Measurements from ENCODE around the gene DPEP1.
"Not testable (repeated sequence)": the region's sequence is repeated elsewhere in the genome, so short reads cannot be mapped to it uniquely, and the experiment has no call there.

Gene DPEP1

DNA sequence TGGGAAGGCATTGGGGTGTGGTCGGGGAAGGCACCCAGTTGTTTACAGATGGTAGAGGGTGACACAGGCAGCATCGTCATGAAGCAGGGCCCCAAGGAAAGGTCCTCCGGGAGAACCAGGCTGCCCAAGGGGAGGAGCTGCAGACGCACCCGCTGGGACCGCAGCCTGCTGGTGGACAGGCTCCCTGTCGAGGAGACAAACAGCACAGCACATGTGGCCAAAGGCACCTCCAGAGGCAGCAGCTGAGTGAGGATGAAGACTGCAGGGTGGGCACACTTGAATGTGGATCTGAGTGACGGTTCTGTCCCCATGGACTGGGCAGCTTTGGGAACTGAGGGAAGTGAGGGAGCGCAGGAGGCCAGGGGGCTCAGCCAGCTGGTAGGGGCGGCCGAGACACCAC, 31.7 kb downstream of the DPEP1 start:
- DNase-seq (ENCODE audit: low read depth in 4 of 4, low spot score in 1 of 4): no peak

DNA sequence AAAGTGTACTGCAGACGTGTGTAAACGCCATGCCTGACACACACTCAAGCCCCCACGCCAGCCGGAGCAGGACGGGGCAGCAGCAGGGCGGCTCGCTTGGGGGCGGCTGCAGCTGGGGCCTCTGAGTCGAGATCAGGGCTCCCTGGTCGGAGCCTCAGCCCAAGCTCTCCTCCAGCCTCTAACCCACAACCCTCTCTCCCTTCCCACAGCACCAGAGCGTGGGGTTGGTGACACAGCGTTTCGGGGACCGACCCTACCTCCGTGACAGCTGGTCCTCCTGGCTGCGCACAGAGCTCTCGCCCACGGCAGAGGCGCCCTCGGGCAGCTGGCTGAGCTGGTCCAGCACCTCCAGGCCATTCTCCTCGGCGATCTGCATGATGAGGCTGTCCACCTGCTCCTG, 32.8 kb downstream of the DPEP1 start:
- DNase-seq (ENCODE audit: low read depth in 4 of 4, low spot score in 1 of 4): no peak

DNA sequence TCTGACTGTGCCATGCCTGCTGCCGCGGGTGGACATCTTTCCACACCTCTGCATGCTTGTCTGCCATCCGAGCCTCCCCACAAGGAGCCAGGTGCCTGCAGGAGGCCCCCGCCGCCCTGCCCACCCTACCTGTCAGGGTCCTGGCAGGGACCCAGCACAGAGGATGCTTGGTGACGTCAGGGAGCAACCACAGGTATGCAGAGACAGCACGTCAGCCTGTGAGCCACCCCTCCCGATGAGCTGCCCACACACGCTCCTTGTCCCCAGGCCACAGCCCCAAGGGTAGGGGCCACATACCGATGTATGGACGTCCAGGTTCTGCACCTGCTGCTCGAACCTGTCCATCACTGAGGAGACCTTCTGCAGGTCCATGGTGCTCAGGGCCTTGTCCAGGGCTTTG, 33.5 kb downstream of the DPEP1 start:
- DNase-seq (ENCODE audit: low read depth in 4 of 4, low spot score in 1 of 4): no peak

DNA sequence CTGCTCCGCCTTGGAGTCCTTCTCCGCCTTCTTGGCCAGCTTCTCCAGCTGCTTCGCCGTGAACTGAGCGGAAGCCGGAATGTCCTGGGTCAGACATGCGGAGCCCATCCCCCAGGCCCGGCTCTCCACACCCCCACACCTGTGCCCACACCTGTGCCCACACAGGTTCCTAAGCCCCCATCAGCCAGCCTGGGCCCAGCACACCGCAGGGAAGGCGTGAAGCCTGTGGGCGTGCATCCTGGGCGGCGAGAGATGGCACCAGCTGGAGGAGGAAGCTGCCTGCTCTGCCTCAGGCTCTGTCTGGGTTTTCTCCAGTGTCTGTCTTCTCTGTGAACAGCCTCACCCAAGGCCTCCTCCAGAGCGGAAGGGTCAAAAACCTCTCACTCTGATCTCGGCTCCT, 38.1 kb downstream of the DPEP1 start:
- no peak for DNase-seq (ENCODE audit: low read depth in 4 of 4, low spot score in 1 of 4)

DNA sequence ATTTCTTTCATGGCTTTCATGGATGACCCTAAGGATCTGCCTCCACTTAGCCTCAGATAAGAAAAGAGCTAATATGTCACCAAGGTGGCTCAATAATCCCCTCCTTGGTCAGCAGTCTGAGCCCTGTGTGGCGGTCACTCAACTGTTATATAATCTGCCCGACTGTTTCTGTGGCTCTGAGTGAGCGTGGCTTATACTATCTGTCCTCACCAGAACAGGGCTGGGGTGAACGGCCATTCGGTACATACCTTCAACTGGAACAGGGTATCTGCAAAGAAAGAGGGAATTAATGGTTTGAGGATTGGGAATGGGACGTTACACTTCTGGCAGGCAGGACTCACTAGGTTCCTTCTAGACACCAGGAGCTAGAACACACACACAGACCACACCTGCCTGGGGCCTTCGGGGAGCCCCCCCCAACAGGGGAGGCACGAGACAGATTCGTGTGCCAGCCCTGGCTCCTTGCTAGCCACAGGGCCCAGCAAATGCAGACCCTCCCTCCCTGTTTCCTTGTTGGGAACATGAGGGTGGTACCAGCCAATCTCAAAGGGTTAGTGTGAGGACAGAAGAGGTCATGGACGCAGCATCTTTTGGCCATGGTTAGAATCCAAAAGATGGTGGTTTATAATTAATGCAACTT, 40.3 kb downstream of the DPEP1 start:
- no peak for DNase-seq (ENCODE audit: low read depth in 4 of 4, low spot score in 1 of 4)

DNA sequence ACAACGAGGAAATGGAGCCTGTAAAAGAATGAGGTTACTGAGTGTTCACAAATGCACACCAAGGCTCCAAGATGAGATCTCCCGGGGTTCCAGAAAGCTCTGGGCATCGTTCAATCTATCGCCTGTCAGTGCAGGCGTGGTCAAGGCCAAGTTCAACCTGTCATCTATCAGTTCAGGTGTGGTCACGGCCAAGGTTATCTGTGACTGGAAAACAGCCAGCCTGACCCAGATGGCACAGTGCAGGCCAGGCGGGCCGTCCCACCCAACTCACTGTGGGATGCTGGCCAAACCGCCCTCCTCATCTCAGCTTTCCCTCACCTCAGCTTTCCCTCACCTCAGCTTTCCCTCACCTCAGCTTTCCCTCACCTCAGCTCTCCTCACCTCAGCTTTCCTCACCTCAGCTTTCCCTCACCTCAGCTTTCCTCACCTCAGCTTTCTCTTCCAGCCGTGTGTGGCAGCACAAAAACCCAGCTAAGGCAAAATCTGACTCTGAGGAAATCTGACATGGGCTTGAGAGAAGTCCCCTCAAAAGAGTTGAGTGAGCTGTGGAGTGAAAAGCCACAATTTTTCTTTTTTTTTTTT, 41.7 kb downstream of the DPEP1 start:
- DNase-seq (ENCODE audit: low read depth in 4 of 4, low spot score in 1 of 4): no peak

DNA sequence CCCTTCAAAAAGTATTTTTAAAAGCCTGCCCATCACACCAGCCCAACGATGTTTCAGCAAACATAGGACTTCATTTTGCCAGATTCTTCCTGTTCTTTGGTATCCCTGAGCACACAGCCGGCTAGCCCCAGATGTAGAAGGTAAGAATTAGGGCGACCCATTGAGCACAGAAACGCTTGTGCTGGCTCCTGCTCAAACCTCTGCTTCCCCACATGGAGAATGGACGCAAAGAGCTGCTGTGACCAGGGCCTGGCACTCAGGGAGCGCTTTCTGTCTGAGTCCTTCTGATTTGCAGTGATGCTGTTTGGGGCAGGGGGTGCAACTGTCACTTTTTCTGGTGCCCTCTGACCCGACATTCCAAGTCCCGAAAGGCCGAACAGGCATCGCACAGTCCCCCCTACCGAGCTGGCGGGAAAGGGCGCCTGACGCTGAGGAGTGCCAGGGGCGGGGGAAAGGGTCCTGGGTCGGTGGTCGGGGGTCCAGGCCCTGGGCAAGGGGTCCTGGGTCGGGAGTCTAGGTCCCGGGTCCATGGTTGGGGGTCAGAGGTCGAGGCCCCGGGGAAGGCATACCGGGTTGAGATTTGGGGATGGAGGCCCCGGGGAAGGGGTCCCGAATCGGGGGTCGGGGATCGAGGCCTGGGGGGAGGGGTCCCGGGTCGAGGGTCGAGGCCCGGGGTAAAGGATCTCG, 43.1 kb downstream of the DPEP1 start:
- DNase-seq (ENCODE audit: low read depth in 4 of 4, low spot score in 1 of 4): no peak

DNA sequence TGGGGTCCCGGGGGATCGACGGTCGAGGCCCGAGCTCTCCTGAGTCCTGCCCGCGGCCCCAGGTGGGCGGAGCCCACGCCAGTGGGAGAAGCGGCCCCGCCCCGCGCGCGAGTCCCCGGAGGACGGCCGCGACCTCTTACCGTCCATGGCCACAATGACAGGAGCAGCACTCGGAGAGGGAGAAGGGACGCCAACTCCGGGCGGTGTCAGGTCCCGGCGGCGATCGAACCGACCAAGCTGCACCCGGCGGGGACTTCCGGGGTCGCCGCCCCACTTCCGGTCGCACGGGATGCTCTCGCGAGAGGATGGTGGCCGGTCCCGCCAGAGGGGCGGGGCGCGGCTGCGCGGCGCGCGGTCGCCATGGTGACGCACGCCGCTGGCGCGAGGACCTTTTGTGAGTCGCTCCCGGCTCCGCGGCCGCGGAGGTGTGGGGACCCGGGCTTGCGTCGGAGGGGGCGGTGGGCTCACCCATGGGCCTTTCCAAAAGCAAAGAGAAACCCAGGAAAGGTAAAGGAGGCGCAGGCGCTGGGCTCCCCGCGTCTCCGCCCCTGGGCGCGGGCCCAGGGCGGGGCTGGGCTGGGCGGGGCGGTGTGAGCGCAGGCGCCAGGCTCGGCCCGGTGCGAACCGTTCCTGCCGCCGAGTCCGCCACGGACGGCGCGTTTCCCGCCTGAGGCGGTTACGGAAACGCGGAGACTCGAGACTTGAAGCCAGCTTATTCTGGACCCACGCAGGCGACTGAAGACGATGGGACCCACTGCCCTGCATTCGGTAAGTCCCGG, 44.2 kb downstream of the DPEP1 start, which contains the start of the genes CHMP1A and SPATA33:
CHMP1A (minus strand) TSS at position 267 of the 779 bp plus-strand sequence; CDS start at position 147, 120 bp downstream.
SPATA33 (plus strand) TSS at position 395 of the 779 bp plus-strand sequence; CDS start at position 471, 76 bp downstream.
- DNase-seq (ENCODE audit: low read depth in 4 of 4, low spot score in 1 of 4): peak; percentile 87 to 89 (median 87)

DNA sequence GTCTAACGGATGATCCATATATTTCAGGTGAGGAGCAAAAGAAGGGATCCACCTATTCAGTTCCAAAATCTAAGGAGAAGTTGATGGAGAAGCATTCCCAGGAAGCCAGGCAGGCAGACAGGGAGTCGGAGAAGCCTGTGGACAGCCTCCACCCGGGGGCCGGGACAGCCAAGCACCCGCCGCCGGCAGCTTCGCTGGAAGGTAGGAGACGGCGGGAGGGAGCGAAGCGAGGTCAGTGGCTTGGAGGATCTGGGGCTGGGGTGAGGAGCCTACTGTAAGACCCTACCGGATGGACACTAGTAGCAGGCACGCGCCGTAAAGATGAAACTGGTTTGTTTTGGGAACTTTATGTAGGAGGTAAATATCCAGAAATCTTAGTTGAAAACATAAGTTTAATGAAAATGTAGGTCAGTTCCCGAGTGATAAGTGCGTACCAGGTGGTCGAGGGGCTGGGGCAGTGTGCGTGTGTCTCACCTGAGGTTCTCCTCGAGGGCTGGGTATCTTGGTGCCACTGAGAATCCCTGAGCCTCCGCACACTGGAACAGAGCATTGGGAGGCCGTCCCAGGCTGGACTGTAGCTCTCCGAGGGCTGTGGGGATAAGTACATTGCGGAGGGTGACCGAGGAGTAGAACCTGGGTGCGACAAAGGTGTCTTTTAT, 44.9 kb downstream of the DPEP1 start:
- DNase-seq (ENCODE audit: low read depth in 4 of 4, low spot score in 1 of 4): no peak

DNA sequence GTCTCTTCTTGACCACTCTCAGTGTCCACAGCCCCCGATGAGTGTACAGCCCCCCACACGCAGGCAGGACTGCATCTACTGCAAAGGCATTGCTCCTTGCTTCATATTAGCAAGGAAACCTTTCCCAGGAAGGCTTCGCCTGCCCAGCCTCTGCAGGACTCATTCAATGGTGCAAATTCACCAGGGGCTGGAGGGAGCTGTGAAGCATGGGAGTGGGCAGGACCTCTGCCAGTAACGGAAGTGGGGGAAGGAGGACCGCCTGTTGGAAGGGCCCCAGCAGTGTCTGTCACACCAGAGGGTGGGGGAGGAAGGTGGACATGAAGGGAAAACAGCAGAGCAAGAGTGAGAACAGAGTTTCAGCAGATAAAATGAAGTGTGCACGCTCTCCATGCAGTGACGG, 46.7 kb downstream of the DPEP1 start:
- DNase-seq (ENCODE audit: low read depth in 4 of 4, low spot score in 1 of 4): no peak

DNA sequence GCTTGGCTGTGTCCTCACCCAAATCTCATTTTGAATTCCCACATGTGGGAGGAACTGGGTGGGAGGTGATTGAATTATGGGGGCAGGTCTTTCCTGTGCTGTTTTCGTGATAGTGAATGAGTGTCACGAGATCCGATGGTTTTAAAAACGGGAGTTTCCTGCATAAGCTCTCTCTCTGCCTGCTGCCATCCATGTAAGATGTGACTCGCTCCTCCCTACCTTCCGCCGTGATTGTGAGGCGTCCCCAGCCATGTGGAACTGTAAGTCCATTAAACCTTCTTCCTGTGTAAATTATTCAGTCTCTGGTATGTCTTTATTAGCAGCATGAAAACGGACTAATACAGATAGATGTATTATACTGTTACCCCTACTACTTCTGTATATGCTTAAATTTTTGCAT, 47.8 kb downstream of the DPEP1 start:
- DNase-seq (ENCODE audit: low read depth in 4 of 4, low spot score in 1 of 4): no peak

DNA sequence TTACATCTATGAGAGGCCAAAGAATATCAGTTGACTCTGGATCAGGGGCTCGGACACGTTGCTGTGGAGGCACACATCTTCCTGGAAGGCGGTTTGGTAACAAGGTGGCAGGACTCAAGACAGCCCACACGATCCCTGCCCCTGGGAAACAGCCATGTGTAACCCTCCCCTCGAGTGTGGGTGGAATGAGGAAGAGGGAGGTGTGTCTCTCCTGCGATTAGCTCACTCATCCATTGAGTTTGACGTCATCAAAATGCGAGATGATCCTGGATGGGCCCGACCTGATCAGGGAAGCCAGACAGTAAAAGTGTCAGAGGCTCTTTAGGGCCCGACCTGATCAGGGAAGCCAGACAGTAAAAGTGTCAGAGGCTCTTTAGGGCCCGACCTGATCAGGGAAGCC, 50.8 kb downstream of the DPEP1 start:
- not testable (repeated sequence) for DNase-seq (ENCODE audit: low read depth in 4 of 4, low spot score in 1 of 4)

DNA sequence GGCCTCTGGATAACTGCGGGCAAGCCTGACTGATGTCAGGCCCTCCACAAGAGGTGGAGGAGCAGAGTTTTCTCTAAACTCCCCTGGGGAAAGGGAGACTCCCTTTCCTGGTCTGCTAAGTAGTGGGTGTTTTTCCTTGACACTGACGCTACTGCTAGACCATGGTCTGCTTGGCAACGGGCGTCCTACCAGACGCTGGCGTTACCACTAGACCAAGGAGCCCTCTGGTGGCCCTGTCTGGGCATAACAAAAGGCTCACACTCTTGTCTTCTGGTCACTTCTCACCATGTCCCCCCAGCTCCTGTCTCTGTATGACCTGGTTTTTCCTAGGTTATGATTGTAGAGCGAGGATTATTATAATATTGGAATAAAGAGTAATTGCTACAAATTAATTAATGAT, 53.6 kb downstream of the DPEP1 start:
- DNase-seq (ENCODE audit: low read depth in 4 of 4, low spot score in 1 of 4): not testable (repeated sequence)

DNA sequence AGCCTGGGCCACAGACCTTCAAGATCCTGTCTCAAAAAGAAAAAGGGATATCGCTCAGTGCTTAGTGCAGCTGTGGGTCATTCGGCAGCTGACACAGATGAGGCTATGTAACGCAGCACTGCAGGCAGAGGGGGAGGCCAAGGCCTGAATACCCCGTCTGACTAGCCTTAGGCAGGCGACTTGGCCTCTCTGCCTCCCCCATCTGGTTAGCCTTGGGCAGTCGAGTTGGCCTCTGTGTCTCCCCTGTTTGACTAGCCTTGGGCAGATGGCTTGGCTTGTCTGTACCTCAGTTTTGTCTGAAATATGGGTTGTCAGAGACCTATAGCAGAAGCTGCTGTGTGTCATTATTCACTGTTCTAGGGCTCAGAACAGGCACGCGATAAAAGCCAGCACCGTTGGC, 54.2 kb downstream of the DPEP1 start:
- no peak for DNase-seq (ENCODE audit: low read depth in 4 of 4, low spot score in 1 of 4)

DNA sequence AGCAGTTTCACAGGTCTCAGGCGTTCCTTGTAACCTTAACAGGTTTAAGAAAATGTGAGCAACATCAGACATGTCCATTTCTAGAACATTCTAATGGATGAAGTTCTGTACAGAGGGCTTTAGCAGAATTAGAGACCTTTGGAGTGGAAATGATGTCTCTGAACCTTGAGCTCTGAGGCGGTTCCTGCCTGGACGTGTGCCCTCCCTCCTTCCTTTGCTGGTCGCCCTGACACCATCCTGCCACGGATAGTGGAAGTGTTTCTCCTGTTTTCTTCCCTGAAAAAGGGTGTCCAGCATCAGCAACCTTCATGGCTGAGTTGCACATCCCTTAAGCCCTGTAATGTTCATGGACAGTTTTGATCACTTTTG, 55.3 kb downstream of the DPEP1 start:
- no peak for DNase-seq (ENCODE audit: low read depth in 4 of 4, low spot score in 1 of 4)

DNA sequence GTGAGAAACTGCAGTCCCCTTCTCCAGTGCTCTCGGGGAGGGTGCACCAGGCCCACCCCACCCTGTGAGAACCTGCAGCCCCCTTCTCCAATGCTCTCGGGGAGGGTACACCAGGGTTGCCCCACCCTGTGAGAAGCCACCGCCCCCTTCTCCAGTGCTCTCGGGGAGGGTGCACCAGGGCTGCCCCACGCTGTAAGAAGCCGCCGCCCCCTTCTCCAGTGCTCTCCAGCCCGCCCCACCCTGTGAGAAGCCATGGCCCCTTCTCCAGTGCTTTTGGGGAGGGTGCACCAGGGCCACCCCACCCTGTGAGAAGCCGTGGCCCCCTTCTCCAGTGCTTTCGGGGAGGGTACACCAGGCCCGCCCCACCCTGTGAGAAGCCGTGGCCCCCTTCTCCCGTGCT, 56.3 kb downstream of the DPEP1 start:
- no peak for DNase-seq (ENCODE audit: low read depth in 4 of 4, low spot score in 1 of 4)

DNA sequence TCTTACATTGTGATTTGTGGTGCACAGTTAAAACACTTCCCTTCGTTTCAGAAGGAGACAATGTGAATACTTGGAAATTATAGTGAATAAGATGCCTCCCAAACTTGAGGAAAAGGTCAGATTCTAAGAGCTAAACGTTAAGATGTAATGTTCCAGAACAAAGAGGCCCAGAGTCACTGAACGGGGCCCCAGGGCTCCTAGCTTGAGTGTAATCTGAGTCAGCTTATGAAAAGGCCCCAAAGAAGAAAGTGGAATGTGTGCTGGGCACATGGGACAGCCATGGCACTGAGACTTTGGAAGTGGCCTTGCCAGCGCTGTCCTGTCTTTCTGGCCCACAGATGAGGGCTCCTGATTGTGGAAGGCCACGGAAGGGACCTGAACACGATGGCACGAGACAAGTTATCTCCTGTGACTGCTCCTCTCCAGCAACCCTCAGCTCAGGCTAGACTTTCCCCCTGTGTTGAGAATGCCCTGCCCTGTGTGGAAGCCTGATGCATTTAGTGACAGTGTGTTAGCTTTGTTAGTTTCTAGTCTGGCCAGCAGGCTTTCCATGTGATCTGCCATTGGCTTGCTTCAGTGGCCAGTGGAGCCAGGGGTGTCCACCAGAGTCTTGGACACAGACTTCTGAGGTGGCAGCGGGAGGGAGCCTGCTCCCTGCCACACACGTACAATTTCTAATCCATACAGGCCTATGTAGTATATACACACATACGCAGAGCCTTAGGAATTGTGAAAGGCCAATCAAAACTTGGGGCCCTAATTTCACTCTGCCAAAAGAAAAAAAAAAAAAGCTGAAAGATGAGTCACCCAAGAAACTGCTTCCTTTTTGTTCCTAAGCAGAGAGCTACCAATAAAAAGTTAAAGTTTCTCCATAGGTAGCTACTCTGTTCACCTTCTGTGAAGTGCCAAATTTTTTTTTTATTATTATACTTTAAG, 57.3 kb downstream of the DPEP1 start:
- no peak for DNase-seq (ENCODE audit: low read depth in 4 of 4, low spot score in 1 of 4)

DNA sequence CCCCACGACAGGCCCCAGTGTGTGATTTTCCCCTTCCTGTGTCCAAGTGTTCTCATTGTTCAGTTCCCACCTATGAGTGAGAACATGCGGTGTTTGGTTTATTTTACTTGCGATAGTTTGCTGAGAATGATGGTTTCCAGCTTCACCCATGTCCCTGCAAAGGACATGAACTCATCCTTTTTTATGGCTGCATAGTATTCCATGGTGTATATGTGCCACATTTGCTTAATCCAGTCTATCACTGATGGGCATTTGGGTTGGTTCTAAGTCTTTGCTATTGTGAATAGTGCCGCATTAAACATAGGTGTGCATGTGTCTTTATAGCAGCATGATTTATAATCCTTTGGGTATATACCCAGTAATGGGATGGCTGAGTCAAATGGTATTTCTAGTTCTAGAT, 58.1 kb downstream of the DPEP1 start:
- DNase-seq (ENCODE audit: low read depth in 4 of 4, low spot score in 1 of 4): not testable (repeated sequence)

DNA sequence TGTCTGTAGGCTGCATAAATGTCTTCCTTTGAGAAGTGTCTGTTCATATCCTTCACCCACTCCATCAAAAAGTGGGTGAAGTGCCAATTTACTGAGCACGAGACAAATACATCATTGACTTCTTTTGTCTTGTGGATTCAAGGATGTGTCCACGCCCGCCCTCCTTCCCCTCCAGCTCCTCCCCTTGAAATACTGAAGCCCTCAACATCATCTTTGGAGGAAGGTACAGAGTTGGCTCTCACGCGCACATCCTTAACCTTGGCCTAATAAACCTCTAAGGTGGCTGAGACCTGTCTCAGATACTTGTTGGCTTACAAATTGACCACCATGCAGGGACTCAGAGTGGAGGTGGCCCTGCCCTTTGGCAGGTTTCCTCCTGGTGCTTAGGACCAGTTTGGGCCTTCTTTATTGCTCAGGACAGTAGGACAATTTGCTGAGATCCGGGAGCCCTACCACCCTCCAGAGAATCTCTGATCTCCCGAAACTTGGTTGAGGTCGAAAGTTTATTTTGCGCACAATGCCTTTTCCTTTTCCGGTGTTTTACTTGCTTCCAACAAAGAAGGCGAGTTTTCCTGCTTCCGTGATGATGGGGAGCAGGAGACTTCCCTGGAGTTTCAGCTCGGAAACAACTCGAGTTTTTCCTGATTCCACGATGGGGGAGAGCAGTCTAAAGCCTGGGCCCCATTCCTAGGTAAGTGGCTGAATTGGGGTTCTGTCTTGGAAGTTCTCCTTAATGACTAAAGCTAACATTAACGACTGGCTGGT, 58.9 kb downstream of the DPEP1 start:
- no peak for DNase-seq (ENCODE audit: low read depth in 4 of 4, low spot score in 1 of 4)
